ENCODE results near the gene LRRN3. TPM values are rescaled to one million over a fixed set of nuclear protein-coding genes. Genes with fewer than 3 reads are reported as not detected.
A peak's percentile ranks its signal among the peaks of the same experiment; 100 is the strongest.

The LRRN3 gene
- polyA plus RNA-seq, 2 of the 4 experiments (the other 2 are of a cell fraction) = 0.05 to 0.06 TPM

- TF ChIP-seq NR3C1 (IDR thresholded peaks at IDR 0.05) = no peak
Observed at GRCh38 chr7:111112439-111112838, 21.5 kb downstream of the LRRN3 start (continued).

- H3K4me1 ChIP-seq = peaks cover 34% of the 10 kb centered on the region
- FAIRE-seq (peak; percentile 54), ATAC-seq (peak; percentile 77 to 80), DNase-seq (ENCODE audit: low read depth in 1 of 2, low spot score in 1 of 2) (peak; percentile 12 to 39)
- POLR2A ChIA-PET = interaction anchor here (0.5 kb wide), 1 partner anchor 11 kb away, joined by 3 read pairs; no protein-coding TSS in a partner anchor
- H3K4me3 ChIP-seq = no peak overlapping the region
- 14% methylated on average over 1 of the region's 1 CpG for WGBS (ENCODE audit: missing lambda C conversion rate)
- CTCF ChIA-PET = no interaction called here
- H3K27ac ChIP-seq = peak overlapping the region; percentile 54 to 77; a peak in 5 of 6 replicates
- peak overlapping the region; percentile 75 for H3K4me2 ChIP-seq
- no peaks in the 10 kb centered on the region for H3K9me3 ChIP-seq
- TF ChIP-seq, protein P1, sequence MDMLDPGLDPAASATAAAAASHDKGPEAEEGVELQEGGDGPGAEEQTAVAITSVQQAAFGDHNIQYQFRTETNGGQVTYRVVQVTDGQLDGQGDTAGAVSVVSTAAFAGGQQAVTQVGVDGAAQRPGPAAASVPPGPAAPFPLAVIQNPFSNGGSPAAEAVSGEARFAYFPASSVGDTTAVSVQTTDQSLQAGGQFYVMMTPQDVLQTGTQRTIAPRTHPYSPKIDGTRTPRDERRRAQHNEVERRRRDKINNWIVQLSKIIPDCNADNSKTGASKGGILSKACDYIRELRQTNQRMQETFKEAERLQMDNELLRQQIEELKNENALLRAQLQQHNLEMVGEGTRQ (IDR thresholded peaks at IDR 0.05) = no peak
- no peak for TF ChIP-seq NFE2L2 (conservative IDR thresholded peaks at IDR 0.05; ENCODE audit: low read length)
- TF ChIP-seq ZFP36 (IDR thresholded peaks at IDR 0.05; ENCODE audit: borderline replicate concordance, partially characterized antibody) = no peak
- TF ChIP-seq JUNB (IDR thresholded peaks at IDR 0.05) = peak; percentile 47; the same call in 1 of the 2 replicates
- no peak for TF ChIP-seq REST (IDR thresholded peaks at IDR 0.05)
- TF ChIP-seq GATA3 (IDR thresholded peaks at IDR 0.05; ENCODE audit: borderline replicate concordance) = peak; percentile 13; the same call in 1 of the 2 replicates
- no peak for TF ChIP-seq ESRRA (IDR thresholded peaks at IDR 0.05; ENCODE audit: borderline replicate concordance, low read length)
- no peak for TF ChIP-seq MAX (IDR thresholded peaks at IDR 0.05)
- no peak for TF ChIP-seq BHLHE40 (IDR thresholded peaks at IDR 0.05; ENCODE audit: low read depth, low read length)
- TF ChIP-seq HOXB13 (CRISPR knock-in tag; IDR thresholded peaks at IDR 0.05; ENCODE audit: low read depth) = no peak
- no peak for TF ChIP-seq ZC3H11A (IDR thresholded peaks at IDR 0.05)
- TF ChIP-seq ELK1 (IDR thresholded peaks at IDR 0.05; ENCODE audit: low read depth, low read length) = no peak
- TF ChIP-seq, protein P2, sequence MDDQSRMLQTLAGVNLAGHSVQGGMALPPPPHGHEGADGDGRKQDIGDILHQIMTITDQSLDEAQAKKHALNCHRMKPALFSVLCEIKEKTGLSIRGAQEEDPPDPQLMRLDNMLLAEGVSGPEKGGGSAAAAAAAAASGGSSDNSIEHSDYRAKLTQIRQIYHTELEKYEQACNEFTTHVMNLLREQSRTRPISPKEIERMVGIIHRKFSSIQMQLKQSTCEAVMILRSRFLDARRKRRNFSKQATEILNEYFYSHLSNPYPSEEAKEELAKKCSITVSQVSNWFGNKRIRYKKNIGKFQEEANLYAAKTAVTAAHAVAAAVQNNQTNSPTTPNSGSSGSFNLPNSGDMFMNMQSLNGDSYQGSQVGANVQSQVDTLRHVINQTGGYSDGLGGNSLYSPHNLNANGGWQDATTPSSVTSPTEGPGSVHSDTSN (IDR thresholded peaks at IDR 0.05) = no peak
- no peak for TF ChIP-seq MAZ (IDR thresholded peaks at IDR 0.05; ENCODE audit: borderline replicate concordance, low read depth, low read length)
- TF ChIP-seq, protein P3, sequence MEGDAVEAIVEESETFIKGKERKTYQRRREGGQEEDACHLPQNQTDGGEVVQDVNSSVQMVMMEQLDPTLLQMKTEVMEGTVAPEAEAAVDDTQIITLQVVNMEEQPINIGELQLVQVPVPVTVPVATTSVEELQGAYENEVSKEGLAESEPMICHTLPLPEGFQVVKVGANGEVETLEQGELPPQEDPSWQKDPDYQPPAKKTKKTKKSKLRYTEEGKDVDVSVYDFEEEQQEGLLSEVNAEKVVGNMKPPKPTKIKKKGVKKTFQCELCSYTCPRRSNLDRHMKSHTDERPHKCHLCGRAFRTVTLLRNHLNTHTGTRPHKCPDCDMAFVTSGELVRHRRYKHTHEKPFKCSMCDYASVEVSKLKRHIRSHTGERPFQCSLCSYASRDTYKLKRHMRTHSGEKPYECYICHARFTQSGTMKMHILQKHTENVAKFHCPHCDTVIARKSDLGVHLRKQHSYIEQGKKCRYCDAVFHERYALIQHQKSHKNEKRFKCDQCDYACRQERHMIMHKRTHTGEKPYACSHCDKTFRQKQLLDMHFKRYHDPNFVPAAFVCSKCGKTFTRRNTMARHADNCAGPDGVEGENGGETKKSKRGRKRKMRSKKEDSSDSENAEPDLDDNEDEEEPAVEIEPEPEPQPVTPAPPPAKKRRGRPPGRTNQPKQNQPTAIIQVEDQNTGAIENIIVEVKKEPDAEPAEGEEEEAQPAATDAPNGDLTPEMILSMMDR (IDR thresholded peaks at IDR 0.05) = no peak
- TF ChIP-seq HOXA7 (CRISPR knock-in tag; IDR thresholded peaks at IDR 0.05) = no peak
- TF ChIP-seq FOSL2 (IDR thresholded peaks at IDR 0.05) = 0 out of 2 replicates have a peak, but pooled peaks have one; percentile 39
- peak; percentile 55 for TF ChIP-seq FOSL2 (CRISPR knock-in tag; IDR thresholded peaks at IDR 0.05)
- no peak for TF ChIP-seq ZSCAN20 (CRISPR knock-in tag; IDR thresholded peaks at IDR 0.05)
- TF ChIP-seq CEBPB (IDR thresholded peaks at IDR 0.05) = peak in 1 of 2 experiments; percentile 43; a peak in 1 of 4 replicates
- TF ChIP-seq RARB (CRISPR knock-in tag; IDR thresholded peaks at IDR 0.05) = no peak
Observed at GRCh38 chr7:111113263-111114017, 22.5 kb downstream of the LRRN3 start.
